GM19455 (cell line): ENCODE data around the gene BICRA.
"Not testable (repeated sequence)": the region's sequence is repeated elsewhere in the genome, so short reads cannot be mapped to it uniquely, and the experiment has no call there.

Experiments
- ATAC-seq: cut with Tn5 transposase; IDR thresholded peaks from one replicate; pipeline ENCODE4 v1.9.1; 2021; ENCODE audit not compliant: unreplicated experiment

BICRA gene

GRCh38 chr19:47608969-47609905 lies at the start of gene BICRA:
BICRA (plus strand) TSS chr19:47609134; CDS start chr19:47673575, 64,441 bp downstream.
- peak; percentile 37 for ATAC-seq

GRCh38 chr19:47560999-47561398 lies 47.9 kb upstream of the BICRA start:
- ATAC-seq, result no peak

GRCh38 chr19:47561440-47562057 lies 47.4 kb upstream of the BICRA start:
- no peak for ATAC-seq

GRCh38 chr19:47564081-47564480 lies 44.9 kb upstream of the BICRA start:
- no peak for ATAC-seq

- ATAC-seq, result no peak
Observed at GRCh38 chr19:47569331-47569730, 39.6 kb upstream of the BICRA start.

GRCh38 chr19:47572635-47573034 lies 36.3 kb upstream of the BICRA start:
- ATAC-seq, result no peak

- no peak for ATAC-seq
Observed at GRCh38 chr19:47573071-47574026, 35.6 kb upstream of the BICRA start, which contains the start of gene ZNF541. ZNF541 (minus strand) TSS chr19:47573148; CDS start chr19:47555856, 17,292 bp downstream.

- no peak for ATAC-seq
Observed at GRCh38 chr19:47580397-47580796, 28.5 kb upstream of the BICRA start.

- no peak for ATAC-seq
Observed at GRCh38 chr19:47581605-47582319, 27.2 kb upstream of the BICRA start.

- no peak for ATAC-seq
Observed at GRCh38 chr19:47582320-47582909, 26.5 kb upstream of the BICRA start.

- not testable (repeated sequence) for ATAC-seq
Observed at GRCh38 chr19:47583161-47583560, 25.8 kb upstream of the BICRA start.

- ATAC-seq, result no peak
Observed at GRCh38 chr19:47587295-47587694, 21.6 kb upstream of the BICRA start.

GRCh38 chr19:47589824-47590223 lies 19.1 kb upstream of the BICRA start:
- ATAC-seq, result no peak

- ATAC-seq, result no peak
Observed at GRCh38 chr19:47593860-47594259, 15.1 kb upstream of the BICRA start.

- ATAC-seq, result no peak
Observed at GRCh38 chr19:47595944-47596343, 13.0 kb upstream of the BICRA start.

GRCh38 chr19:47598407-47599349 lies 10.3 kb upstream of the BICRA start:
- ATAC-seq, result no peak

- not testable (repeated sequence) for ATAC-seq
Observed at GRCh38 chr19:47599671-47600245, 9.2 kb upstream of the BICRA start.
